ENCODE results near the gene SLC16A7.

GRCh38 chr12:59695379-59695778 lies 99.5 kb downstream of the SLC16A7 start:
- TF ChIP-seq BACH2 (CRISPR knock-in tag; IDR thresholded peaks at IDR 0.05; ENCODE audit: borderline replicate concordance): no peak
- TF ChIP-seq ZNF70 (CRISPR knock-in tag; IDR thresholded peaks at IDR 0.05): no peak
- TF ChIP-seq PPARA (CRISPR knock-in tag; IDR thresholded peaks at IDR 0.05; ENCODE audit: borderline replicate concordance): no peak
- no peak for TF ChIP-seq ISL1 (CRISPR knock-in tag; IDR thresholded peaks at IDR 0.05)
- TF ChIP-seq ZC3H10 (CRISPR knock-in tag; IDR thresholded peaks at IDR 0.05): no peak
- no peak for TF ChIP-seq ARNTL (CRISPR knock-in tag; IDR thresholded peaks at IDR 0.05; ENCODE audit: borderline replicate concordance, low read depth)
- TF ChIP-seq PATZ1 (CRISPR knock-in tag; IDR thresholded peaks at IDR 0.05; ENCODE audit: borderline replicate concordance): no peak
- no peak for TF ChIP-seq CREB5 (CRISPR knock-in tag; IDR thresholded peaks at IDR 0.05; ENCODE audit: low read depth)
- no peak for TF ChIP-seq ZNF8 (CRISPR knock-in tag; IDR thresholded peaks at IDR 0.05)
- no peak for TF ChIP-seq TOX (CRISPR knock-in tag; IDR thresholded peaks at IDR 0.05; ENCODE audit: borderline replicate concordance)
- TF ChIP-seq ZFP3 (CRISPR knock-in tag; IDR thresholded peaks at IDR 0.05): no peak
- no peak for TF ChIP-seq ZFP30 (CRISPR knock-in tag; IDR thresholded peaks at IDR 0.05)
